ENCODE results near the gene CLPTM1L.
"Not testable (repeated sequence)": the region's sequence is repeated elsewhere in the genome, so short reads cannot be mapped to it uniquely, and the experiment has no call there.

Gene CLPTM1L

GRCh38 chr5:1359031-1359645 is 14.2 kb upstream of the CLPTM1L start:
- DNase-seq: no peak

DNA sequence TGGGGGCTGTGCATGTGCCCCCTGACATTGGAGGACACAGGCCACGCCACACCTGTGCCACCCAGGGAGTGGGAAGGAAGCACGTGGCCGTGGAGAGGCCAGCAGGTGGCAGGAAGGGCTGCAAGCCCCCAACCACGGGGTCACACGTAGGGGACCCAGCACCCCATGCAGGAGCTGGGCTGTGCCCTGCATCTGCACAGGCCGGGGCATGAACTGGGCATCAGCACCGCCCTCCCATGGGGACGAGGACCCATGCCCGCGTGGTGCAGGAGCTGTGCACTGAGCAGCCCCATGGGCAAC is 13.8 kb upstream of the CLPTM1L start:
- DNase-seq: no peak

GRCh38 chr5:1357946-1358725 is 13.2 kb upstream of the CLPTM1L start:
- DNase-seq: no peak

DNA sequence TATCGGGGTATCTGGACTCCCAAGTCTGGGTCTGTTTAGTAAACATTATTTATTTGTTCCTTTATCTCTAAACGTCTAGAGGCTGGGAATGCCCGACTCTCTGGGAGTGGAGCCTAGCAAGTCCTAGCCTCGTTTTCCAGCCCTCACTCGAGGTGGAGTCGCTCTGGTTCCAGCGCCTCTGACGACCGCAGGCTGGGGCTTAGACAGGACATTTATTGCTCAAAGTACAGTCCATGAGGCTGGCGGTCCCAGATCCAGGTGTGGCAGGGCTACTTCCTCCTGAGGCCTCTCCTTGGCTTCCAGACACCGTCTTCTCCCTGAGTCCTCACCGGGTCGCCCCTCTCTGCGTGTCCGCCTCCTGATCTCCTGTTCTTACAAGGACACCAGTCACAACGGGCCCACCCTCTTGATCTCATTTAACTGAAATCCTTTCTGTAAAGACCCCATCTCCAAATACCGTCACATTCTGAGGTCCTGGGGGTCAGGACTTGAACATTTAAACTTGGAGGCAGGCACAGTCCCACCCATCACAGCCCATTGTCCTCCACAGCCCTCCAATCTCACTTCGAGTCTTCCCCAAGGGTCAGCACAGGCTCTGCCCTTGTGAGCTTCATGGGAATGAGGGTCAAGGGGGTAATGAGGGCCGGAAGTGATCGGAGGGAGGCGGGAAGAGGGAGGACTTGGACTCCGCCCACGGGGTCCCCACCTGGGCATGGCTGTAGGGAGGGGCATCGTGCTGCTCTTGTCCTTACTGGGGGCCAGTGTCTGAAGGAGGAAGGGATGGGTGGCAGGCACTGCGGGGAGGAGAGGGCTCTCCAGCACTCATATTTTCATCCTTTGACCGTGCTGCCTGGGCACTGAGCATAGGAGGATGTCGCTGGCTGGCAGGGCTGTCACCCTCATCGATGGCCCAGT is 12.2 kb upstream of the CLPTM1L start:
- DNase-seq: no peak

DNA sequence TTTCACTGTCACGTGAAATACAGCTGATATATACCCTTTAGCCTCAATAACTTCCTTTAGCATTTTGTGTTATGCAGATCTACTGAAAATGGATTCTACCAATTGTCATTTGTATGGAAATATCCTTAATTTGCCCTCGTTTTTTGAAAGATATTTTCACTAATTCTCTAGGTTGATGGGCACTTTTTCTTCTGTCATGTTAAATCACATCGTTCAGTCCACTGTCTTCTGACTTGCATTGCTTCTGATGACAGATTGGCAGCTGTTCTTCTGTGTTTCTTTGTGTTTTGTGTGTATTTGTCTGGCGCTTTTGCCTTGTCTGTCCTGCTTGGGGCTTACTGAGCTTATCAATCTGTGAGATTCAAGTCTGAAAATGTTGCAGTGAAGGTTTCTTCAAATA is 9.7 kb upstream of the CLPTM1L start:
- DNase-seq: no peak

DNA sequence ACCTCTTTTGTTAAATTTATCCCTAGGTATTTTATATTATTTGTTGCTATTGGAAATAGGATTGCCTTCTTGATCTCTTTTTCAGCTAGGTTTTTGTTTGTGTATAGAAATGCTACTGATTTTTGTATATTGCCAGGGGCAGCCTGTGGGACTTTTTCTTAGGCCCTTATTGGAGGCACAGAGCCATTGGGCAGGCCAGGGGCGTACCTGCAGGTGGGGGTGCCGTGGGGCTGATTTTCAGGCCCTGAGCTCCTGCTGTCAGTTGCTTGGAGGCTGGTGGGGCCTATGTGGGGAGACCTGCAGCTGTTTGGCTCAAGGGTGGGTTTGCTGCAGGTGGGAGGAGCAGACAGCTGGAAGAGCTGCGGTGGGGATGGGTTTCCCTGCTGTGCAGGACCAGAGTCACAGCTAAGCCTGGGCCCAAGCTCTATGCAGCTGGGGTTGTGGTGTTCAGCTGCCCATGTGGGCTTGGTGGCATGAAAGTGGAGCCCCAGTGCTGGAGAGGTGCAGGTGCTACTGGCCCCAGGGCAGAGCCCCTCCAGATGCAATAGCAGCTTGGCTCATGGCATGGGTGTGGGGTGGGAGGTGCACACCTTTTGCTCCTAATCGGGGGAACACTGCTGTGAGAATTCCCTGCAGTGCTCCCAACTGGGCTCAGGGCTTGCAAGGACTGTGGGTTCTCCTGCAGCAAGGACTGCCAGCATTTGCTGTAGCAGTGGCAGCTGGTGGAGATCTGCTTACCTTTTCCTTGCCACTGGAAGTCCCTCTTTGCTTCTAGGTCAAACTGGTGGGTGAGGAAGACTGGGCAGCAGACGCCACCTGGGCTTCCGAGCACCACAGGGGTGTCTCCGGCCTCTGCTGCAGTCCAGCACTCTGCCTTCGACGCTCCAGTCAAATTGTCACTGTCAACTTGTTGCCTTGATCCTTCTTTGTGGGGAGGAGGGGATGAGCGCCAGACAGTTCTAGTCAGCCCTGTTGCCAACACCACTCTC is 7.6 kb upstream of the CLPTM1L start:
- DNase-seq: no peak

- DNase-seq: no peak
Measured at GRCh38 chr5:1351156-1351555, 6.3 kb upstream of the CLPTM1L start.

DNA sequence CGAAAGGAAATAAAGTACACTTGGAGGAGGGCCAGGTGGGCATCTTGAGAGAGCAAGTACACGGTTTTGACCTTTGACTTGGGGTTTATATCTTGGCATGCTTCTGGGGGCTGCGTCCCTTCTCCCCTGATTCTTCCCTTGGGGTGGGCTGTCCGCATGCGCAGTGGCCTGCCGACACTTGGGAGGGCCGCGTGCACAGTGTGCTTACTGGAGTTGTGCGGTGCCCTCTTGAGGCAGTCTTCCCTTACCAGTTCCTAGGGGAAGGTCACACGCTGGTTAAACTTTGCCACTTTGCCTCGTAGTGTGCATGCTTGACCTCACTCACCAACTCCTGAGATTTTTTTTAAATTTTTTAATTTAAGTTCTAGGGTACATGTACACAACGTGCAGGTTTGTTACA is 4.3 kb upstream of the CLPTM1L start:
- DNase-seq: no peak

- DNase-seq: no peak
Measured at GRCh38 chr5:1348986-1349245, 4.0 kb upstream of the CLPTM1L start.

DNA sequence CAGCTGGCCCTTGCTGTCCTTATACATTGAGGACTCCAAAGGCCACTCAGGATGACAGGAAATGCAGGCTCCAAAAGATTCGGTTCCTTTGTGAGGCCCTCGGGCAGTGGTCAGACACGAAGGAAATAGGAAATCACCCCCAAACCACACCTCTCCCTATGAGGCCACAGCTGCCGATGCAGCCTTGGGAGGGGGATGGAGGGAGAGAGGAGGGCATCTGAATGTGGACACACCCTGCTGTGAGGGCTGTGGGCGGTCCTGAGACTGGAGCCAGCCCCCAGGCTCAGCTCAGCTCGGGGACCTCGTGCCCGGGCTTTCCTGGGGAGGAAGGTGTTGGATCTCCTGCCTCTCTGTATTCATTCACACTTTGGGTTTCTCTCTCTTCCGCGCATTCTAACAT is 2.7 kb upstream of the CLPTM1L start:
- no peak for DNase-seq

GRCh38 chr5:1346627-1347440 is 1.9 kb upstream of the CLPTM1L start:
- no peak for DNase-seq

- DNase-seq: no peak
Measured at GRCh38 chr5:1345876-1346626, 1.2 kb upstream of the CLPTM1L start.

- no peak for DNase-seq
Measured at GRCh38 chr5:1343931-1344901, 683 bp downstream of the CLPTM1L start.

GRCh38 chr5:1343315-1343751 is 1.6 kb downstream of the CLPTM1L start:
- DNase-seq: no peak

- not testable (repeated sequence) for DNase-seq
Measured at GRCh38 chr5:1342711-1343110, 2.2 kb downstream of the CLPTM1L start.

- DNase-seq: no peak
Measured at GRCh38 chr5:1342268-1342667, 2.6 kb downstream of the CLPTM1L start.

- DNase-seq: no peak
Measured at GRCh38 chr5:1341863-1342262, 3.0 kb downstream of the CLPTM1L start.

- DNase-seq: not testable (repeated sequence)
Measured at GRCh38 chr5:1339818-1340210, 5.1 kb downstream of the CLPTM1L start.

GRCh38 chr5:1339139-1339817 is 5.6 kb downstream of the CLPTM1L start:
- not testable (repeated sequence) for DNase-seq
